NCI-H187 (cell line): Measurements from ENCODE around the gene LRRK1.

Source experiments
- DNase-seq, 2 experiments: peaks; one replicate each; lab custom pipeline; 2025; lab: John Stamatoyannopoulos, UW

Gene LRRK1

DNA sequence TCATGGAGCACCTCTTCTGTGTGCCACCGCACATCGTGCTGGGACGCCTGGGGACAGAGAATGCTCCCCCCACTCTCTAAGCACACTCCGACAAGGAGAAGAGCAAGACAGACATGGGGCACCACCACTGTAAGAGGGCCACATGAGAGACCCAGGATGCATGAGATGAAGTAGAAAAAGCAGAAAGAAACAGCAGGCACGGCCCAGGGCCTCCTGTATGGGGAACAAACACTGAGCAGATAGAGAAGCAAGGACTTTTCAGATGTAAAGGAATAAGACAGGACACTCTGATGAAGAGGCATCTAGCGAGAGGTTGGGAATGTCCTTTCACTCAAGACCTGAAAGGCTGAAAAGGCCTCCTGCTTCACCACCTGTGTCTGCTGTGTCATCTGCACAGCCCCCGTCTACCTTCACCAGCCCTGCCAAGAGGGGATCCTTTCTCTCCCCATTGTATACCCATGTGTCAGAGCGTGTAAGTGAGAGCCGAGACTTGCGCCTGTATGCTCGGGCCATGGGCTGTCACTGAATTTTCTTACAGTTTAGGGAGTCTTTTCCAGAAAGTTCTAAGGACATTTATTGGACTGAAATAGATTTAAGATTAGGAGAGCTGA lies 125.6 kb downstream of the LRRK1 start:
- DNase-seq: no peak

GRCh38 chr15:101045236-101045646 lies 126.1 kb downstream of the LRRK1 start:
- no peak for DNase-seq

GRCh38 chr15:101045835-101046691 lies 126.9 kb downstream of the LRRK1 start:
- DNase-seq: no peak

- no peak for DNase-seq
These were observed 127.7 kb downstream of the LRRK1 start for GRCh38 chr15:101046826-101047225.

DNA sequence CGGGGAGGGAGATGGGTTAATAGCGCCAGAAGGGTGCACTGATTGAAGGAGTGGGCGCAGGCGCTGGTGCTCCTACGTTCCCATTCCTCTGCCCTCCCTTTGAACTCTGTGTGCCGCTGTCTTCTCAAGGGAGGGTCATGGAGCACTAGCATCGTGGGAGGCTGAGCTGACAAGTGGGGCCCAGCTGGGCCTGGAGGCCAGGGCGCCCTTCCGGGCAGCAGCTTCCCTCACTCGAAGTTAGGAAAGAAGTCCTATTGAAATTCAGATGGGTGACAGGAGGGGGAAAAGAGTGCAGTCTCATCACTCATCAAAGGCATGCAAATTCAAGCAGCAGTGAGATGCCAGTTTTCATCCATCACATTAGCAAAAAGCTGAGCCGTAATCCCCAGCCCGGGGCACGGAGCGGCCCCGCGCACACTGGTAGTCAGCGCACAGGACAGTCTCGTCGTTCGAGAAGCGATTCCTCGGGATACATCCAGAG lies 128.2 kb downstream of the LRRK1 start:
- DNase-seq: no peak

DNA sequence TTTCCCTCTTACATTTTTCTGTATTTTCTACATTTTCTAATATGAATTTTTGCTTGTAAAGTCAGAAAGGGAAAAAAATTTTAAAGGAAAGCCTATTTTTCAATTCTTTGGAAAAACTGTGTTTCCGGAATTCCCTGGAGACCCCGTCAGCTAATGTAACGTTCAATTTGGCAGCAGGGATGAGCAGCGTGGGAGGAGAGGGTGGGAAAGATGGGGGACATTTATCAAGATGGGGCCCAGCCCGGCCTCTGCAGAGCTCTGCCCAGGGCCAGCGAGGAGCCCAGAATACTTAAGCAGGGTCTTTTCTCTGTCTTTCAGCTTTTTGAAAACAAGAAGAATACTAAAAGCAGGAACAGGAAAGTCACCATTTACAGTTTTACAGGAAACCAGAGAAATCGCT lies 129.0 kb downstream of the LRRK1 start:
- no peak for DNase-seq

DNA sequence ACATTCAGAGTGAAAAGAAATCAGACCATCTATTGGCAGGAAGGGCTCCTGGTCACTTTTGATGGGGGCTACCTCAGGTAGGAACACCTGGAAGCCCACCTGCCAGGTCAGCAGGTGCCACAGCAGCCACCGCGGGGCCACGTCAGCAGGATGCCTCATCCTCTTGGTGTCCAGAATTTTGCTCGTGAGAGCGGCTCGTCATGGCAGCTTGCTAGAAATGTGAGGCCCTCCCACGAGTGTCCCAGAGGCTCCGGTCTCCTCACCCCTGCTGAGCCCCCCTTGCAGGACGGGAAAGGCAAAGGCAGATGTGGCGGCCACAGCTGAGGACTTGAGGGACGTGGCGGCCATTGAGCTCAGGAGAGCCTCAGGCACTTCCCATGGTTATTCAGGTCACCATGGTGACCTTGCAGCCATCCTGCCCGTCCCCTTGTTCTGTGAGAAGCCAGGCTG lies 129.4 kb downstream of the LRRK1 start:
- no peak for DNase-seq

- DNase-seq: no peak
These were observed 130.1 kb downstream of the LRRK1 start for GRCh38 chr15:101049282-101049681.

DNA sequence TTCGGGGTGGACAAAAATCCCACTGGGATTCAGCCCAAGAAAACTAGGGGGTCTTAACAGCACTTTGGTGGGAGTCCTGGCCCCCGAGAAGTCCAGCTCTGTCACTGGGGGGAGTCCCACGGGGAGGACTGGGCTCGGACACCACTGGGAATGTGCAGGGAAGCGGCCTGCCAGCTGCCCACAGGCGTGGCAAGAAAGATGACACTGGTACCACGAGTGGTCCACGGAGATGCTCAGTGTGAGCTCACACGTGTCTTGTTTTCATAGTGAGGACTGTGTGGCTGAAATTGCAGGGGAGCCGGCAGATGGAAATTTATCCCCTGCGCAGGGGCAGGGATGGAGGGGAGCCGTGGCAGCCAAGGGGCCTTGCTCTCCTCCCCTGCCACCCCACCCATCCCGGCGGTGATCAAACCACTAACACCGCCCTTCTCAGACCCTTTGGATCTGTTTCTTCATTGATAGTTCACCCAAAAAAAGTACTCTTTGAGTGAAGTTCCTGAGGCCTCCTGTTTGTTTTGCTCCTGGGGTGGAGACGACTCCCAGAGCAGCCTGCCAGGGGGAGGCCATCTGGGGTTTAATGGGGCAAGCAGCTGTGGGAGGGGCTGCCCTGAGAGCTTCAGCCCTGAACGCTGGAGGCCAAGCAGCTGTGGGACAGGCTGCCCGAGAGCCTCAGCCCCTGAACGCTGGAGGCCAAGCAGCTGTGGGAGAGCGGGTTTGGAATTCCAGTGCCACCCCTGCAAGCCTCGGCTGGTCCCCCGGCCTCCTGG lies 130.9 kb downstream of the LRRK1 start:
- no peak for DNase-seq

- no peak for DNase-seq
These were observed 131.6 kb downstream of the LRRK1 start for GRCh38 chr15:101050623-101051290.

GRCh38 chr15:101051291-101052030 lies 132.3 kb downstream of the LRRK1 start:
- DNase-seq: no peak

DNA sequence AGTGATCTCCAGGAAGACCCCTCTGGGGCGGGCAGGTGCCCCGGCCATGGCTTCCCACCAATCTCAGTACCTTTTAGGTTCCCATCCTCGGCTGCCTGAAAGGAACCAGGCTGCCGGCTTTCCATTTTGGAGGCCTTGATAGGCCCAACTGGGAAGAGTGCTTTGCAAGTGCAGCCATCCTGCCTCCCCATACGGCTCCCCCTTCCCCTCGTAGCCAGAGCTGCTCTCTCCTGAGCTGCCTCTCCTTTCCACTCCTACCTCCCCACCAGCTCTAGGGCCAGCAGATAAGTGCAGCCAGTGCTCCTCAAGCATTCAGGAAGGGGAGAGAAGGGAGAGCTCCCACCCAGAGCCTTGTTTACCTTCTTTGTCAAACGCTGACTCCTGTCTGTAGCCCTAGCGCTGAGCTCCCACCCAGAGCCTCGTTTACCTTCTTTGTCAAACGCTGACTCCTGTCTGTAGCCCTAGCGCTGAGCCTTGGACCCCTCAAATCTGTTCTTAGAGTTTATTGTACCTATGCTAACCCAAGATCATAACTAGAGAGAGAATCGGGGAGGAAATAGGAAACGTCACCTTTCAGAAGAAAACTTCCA lies 133.0 kb downstream of the LRRK1 start:
- no peak for DNase-seq

GRCh38 chr15:101052681-101053121 lies 133.5 kb downstream of the LRRK1 start:
- no peak for DNase-seq

GRCh38 chr15:101053261-101053660 lies 134.1 kb downstream of the LRRK1 start:
- DNase-seq: no peak

GRCh38 chr15:101054116-101054515 lies 135.0 kb downstream of the LRRK1 start:
- DNase-seq: no peak

DNA sequence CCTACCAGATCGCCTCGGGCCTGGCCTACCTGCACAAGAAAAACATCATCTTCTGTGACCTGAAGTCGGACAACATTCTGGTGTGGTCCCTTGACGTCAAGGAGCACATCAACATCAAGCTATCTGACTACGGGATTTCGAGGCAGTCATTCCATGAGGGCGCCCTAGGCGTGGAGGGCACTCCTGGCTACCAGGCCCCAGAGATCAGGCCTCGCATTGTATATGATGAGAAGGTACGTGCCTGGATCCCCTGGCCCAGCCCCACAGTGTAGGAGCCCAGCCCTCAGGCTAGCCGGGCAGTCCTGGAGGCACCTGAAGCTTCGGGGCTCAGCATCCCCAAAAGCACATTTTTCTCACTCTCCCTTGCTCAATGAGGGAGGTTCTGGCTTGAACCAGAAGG lies 135.8 kb downstream of the LRRK1 start:
- no peak for DNase-seq

- DNase-seq: no peak
These were observed 136.3 kb downstream of the LRRK1 start for GRCh38 chr15:101055411-101055810.

GRCh38 chr15:101056366-101057334 lies 137.5 kb downstream of the LRRK1 start:
- no peak for DNase-seq

DNA sequence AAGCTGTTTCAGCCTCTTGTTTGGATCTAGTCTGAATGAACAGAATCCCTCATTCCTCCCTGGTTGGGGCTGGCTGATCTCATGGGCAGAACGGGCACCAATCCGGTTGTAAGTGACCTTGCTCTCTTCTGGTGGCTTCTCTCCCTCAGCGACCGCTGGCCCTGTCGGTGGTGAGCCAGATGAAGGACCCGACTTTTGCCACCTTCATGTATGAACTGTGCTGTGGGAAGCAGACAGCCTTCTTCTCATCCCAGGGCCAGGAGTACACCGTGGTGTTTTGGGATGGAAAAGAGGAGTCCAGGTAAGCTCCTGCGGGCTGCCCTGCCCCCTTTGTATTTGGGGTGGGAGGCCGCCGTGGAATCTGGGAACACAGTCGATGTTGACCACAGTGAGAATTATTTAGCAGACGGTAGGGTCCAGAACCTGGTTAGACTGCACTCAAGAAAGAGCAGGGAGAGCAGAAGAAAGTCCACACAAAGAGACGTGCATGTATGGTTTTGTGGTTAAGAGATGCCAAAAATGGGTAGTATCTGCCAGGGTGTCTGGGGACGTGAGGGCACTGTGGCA lies 138.8 kb downstream of the LRRK1 start:
- no peak for DNase-seq
